GM18520 (cell line): ENCODE data around the gene NKX1-1.

Experiments used
- ATAC-seq: cut with Tn5 transposase; IDR thresholded peaks from one replicate; pipeline ENCODE4 v1.9.1; 2021; ENCODE audit not compliant: unreplicated experiment

The NKX1-1 gene

GRCh38 chr4:1417522-1418390 lies 11.5 kb upstream of the NKX1-1 start:
- no peak for ATAC-seq

DNA sequence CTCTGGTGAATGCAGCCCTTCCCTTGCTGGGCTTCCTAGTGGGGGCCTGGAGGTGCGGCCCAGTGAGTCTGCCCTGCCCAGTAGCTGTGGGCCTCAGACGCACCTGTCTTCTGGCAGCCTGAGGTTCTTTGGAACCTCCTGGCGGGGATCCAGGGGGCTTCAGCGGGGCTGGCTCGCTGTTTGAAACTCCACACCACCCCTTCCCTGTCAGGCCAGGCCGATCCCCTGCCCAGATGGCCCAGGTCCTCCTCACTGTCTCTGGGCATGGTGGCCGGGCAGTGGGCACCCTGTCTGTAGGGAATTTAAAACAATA lies 10.7 kb upstream of the NKX1-1 start:
- no peak for ATAC-seq

GRCh38 chr4:1416051-1416947 lies 10.1 kb upstream of the NKX1-1 start:
- ATAC-seq: no peak

DNA sequence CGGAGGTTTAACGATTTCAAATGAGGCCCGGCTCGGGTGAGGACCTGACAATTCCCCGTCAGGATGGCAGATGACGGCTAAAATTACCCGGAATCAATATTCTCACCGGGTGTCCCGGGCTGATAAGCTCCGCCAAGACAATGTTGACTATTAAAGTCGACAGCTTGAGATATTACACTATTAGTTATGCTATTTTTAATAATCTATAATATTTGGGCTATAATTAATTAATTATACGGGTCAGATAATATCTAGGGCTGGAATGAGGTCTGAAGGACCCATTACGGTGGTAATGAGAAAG lies 9.4 kb upstream of the NKX1-1 start:
- no peak for ATAC-seq

DNA sequence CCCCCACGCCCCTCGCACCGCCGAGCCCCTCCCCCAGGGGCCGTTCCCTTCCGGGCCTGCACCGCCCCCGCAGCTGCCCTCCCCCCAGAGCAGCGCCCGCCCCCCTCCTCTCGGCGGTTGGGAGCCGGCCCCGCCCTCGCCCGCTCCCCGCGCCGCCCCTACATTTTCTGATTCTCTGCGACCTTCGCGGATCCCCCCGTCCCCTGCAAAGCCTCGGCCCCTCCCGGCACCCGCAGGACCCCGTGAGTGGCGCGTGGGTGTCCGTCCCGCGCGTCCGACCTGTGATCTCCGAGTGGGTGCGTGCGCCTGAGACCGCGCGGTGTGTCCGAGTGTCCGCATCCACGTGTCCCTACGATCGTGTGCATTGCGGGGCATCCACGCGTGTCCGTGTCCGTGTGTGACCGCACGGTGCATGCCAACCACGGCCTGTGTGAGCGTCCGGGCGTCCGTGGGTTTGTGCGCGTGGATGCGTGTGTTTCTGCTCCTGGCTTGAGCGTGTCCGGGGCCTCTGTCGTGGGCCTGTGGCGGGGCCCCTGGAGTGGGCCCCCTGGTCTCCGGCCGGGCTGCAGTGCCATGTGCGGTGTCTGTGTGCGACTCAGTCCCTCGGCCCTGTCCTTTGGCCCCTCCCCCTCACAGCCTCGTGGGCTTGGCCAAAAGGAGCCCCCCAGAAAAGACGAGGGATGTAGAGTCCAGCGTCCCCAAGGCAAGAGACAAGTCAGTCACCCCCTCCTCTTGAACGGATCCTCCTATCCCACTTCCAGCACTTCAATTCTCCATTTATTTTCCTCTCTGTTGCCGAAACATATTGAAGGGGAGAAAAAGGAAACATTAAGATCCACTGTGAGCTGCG lies 8.8 kb upstream of the NKX1-1 start:
- no peak for ATAC-seq

DNA sequence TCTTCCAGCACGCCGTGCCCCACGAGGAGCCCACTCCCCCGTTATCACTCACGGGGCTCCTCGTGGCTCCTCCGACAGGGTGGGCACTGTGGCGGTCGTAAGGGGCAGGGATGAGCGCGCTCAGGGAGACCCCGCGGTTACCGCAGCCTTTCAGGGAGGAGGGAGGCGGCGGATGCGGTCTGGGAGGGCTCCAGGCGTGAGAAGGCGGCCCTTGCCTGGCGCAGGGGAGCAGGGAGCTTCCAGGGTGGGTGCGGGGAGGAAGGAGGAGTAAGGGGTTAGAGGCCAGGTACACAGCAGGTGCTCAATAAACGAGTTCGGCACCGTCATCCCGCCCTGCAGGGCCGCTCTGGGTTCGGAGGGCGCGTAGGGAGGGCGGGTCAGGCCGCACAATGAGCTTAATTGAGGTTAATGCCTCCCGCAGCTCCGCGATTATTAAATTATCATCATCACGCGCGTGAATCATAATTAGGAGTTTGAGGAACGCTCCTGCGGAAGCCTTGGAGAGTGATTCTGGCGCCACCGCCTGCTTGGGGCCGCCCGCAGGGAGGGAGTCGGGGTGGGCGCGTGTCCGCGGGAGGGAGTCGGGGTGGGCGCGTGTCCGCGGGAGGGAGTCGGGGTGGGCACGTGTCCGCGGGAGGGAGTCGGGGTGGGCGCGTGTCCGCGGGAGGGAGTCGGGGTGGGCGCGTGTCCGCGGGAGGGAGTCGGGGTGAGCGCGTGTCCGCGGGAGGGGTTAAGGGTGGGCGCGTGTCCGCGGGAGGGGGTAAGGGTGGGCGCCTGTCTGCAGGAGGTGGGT lies 7.6 kb upstream of the NKX1-1 start:
- no peak for ATAC-seq

GRCh38 chr4:1413204-1413663 lies 7.0 kb upstream of the NKX1-1 start:
- ATAC-seq: no peak

- no peak for ATAC-seq
These were observed 6.3 kb upstream of the NKX1-1 start for GRCh38 chr4:1412376-1413203.

DNA sequence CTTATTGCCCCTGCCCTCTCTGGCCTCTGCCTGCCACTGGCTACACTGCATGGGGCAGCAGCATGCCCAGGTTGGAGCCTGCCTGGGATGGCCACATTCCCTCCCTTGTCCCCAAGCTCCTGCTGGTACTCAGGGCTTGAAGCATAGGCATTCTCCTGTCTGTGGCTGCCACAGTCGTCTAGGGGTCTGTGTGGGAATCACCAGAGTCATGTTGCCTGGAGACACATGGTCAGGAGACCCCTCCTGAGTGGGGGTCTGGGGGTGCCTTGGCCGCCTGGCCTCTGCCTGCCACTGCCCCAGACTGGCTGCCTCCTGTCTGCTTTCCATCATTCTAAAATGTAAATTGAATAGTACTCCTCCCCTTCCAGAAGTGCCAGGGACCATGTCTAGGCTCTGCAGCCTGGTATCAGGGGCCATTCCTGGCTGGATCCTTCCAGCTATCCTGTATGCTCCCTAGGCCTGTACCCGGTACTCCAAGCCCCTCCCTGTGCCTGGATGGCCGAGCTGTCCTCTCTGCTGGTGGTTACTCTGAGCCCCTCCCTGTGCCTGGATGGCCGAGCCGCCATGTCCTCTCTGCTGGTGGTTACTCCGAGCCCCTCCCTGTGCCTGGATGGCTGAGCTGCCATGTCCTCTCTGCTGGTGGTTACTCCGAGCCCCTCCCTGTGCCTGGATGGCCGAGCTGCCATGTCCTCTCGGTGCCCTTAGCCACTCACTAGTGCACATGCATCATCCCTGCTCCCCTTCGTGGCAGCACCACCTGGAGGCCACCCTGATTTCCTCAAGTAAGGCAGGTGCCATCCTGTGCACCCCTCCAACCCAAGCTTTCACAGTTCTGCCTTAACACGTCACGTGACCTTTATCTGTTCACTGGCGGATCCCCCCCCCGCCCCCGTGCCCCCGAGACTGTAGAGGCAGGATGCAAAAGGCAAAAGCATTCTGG lies 5.5 kb upstream of the NKX1-1 start:
- no peak for ATAC-seq

DNA sequence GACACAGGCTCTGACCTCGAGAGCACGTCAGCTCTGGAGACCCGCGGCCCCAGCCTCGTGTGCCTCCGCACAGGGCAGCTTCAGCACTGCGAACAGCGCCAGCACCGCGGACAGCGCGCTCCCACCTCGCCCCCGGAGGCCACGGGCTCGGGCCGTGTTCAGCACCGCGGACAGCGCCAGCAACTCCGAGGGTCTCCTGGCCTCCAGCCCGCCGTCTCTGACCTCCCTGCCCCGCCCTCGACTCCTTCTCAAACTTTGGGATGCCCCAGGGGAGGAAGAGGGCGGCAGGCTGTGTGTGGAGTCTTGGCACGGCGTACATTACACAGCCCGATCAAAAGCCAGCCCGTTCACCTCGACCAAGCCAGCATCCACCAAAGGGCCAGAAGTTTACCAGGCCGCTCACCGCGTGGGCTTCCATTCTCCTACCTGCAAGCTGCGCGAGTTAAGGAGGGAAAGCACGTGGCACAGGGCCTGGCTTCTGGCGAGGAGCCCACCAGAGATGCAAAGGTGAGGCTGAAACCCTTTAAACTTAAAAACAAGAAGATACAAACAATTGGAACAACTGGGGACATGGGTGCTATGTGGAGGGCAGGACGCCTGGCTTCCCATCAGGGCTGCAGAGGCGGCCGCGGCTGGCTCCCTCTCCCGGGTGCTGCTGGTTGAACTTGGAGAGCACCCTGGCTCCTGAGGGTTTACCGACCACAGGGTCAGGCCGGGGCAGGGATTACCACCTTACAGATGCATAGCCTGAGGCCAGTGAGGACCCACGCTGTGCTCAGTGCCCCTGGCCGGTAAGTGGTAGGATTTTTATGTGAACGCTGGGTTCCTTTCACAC lies 4.5 kb upstream of the NKX1-1 start:
- ATAC-seq: no peak

DNA sequence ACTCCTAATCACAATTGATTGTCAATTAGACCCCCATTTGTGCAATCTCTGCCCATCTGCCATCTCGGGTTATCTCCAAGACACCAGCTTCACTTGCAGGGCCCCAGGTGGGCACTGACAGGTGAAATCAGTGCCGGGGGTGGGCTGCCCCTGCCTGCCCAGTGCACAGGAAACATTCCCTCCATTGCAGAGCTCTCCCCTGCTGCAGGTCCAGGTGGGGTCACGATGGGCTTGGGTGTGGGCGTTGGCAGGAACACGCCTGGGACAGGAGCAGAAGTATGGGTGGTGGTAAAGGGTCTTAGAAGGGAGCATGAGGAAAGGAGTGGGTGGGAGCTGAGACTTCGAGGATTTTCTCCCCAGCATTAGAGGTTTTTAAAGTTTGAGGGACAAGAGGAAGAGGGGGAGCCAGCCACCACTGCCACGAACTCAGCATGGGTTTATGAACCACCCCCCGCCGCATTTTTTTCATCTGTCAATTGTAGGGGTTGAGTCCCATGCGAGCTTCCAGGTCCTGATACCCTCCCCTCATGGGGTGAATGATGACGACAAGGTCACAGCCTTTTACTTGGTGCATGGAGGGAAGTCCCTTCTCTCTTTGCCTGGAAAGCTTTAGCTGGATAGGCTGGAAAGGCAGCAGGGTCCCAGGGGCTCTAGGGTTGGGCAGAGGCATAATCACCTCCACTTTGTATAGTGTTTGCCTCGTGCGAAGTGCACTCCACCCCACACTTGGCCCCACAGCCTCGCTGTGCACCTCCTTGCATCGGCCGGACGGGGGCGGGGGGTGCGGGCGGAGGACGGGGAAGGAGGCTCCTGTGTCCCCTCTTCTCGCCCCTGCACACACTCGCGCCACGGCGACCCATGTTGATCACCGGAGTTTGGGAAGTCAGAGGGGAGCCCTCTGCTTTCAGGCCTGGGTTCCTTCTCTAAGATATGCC lies 3.5 kb upstream of the NKX1-1 start:
- ATAC-seq: no peak

DNA sequence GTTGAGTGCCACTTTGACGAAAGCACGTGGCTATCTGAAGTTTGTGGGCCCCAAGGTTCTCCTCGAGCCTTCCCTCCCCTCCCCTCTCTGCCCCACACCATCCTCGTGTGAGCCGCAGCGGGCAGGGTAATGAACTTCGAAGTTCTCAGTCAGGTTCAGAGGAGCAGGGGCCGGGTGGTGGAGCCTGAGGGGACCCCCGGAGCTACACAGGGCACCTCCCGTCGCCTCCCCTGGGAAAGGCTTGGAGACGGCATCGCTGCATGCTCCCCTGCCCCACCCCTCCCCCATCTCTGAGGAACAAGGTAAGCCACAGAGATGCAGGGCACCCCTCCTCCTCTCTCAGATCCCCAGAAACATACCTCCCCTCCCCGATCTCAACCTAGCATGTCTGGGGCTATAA lies 2.8 kb upstream of the NKX1-1 start:
- no peak for ATAC-seq

DNA sequence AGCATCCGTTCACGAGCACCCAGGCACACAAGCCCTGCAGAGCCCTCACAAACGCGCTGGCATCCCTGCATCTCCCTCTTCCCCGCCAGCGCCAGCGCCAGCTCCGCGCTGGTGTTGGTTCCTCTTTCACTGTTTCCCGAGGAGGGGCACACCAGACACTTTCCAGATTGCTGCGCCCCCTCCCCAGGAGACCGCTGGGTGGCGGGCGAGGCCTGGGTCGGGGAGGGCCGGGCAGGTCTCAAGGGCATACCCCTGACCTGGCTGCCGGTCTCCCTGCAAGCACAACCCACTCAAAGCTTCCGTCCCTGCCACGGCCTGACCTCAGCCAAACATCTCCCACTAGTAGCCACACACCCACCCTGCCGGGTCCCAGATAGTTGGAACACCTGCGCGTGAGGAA lies 2.2 kb upstream of the NKX1-1 start:
- no peak for ATAC-seq

GRCh38 chr4:1407657-1408333 lies 1.6 kb upstream of the NKX1-1 start:
- no peak for ATAC-seq

GRCh38 chr4:1406981-1407656 lies 877 bp upstream of the NKX1-1 start:
- no peak for ATAC-seq
